A549 (cell line): ENCODE data around the gene GHRHR. TPM values are rescaled to one million over a fixed set of nuclear protein-coding genes. Genes with fewer than 3 reads are reported as not detected.
A peak's percentile ranks its signal among the peaks of the same experiment; 100 is the strongest.

Experiments used
- ATAC-seq, 2 experiments: fragments of 200-7000 bp in 1 of 2; fragments of >200 bp in 1 of 2; cut with Nextera tagmentation in 1 of 2; cut with Tn5 transposase in 1 of 2; 3 replicates each; pipeline versions ENCODE4 v1.8.0 to v1.9.1; 2018 to 2020; ENCODE audit warnings: mild to moderate bottlenecking in 1 of 2, moderate library complexity in 1 of 2
- CTCF ChIA-PET: fragments of 300-600 bp; sonication (Branson Sonifier 250); formaldehyde crosslinking; extraction: SDS; loops from one replicate; lab custom pipeline; 2021; ENCODE audit warnings: antibody characterized with exemption, inconsistent platforms; lab: Yijun Ruan, JAX
- POLR2A ChIA-PET: fragments of 350-600 bp; formaldehyde crosslinking; extraction: SDS; loops from one replicate; lab custom pipeline; 2021; ENCODE audit warnings: antibody characterized with exemption, inconsistent platforms; lab: Yijun Ruan, JAX
- DNase-seq, 2 experiments: peaks; one replicate each; pipeline versions ENCODE4 v3.0.0 to v3.0.0-alpha.2; 2011 to 2016; ENCODE audit warnings: low read depth in 1 of 2, low spot score in 1 of 2
- FAIRE-seq: peaks from 2 replicates; lab custom pipeline; 2011; peaks lifted over from hg19 to GRCh38; lab: Jason Lieb, UNC
- H3K27ac ChIP-seq, 2 experiments: fragments of >200 bp; sonication (Bioruptor Twin); formaldehyde crosslinking; 3 replicates each; pipeline ENCODE4 v1.5.1; 2016 to 2017
- H3K4me1 ChIP-seq: fragments of >200 bp; sonication (Bioruptor Twin); formaldehyde crosslinking; 3 replicates; pipeline ENCODE4 v1.6.1; 2016
- H3K4me2 ChIP-seq: fragments of >200 bp; sonication (Bioruptor Twin); formaldehyde crosslinking; 3 replicates; pipeline ENCODE4 v1.6.1; 2016
- H3K4me3 ChIP-seq: fragments of >200 bp; sonication (Bioruptor Twin); formaldehyde crosslinking; 3 replicates; pipeline ENCODE4 v1.5.1; 2016
- H3K9me3 ChIP-seq: fragments of >200 bp; sonication (Bioruptor Twin); formaldehyde crosslinking; 3 replicates; pipeline ENCODE4 v1.6.1; 2016
- CEBPB ChIP-seq, 2 experiments: fragments of >200 bp in 1 of 2; sonication (Bioruptor Twin) in 1 of 2; formaldehyde crosslinking in 1 of 2; IDR thresholded peaks; 2 replicates each; pipeline ENCODE4 v1.6.1; 2012 to 2016
- CHD2 ChIP-seq: fragments of 150-350 bp; IDR thresholded peaks from 2 replicates; pipeline ENCODE4 v1.6.1; 2014; ENCODE audit warnings: low read length; ENCODE audit not compliant: partially characterized antibody
- FOSL2 ChIP-seq, 2 experiments: fragments of 450-650 bp in 1 of 2; fragments of >200 bp in 1 of 2; sonication (Bioruptor Twin) in 1 of 2; formaldehyde crosslinking; IDR thresholded peaks; 2 replicates each; pipeline versions ENCODE4 v1.5.0 to v1.6.1; 2016 to 2020; ENCODE audit warnings: mild to moderate bottlenecking in 1 of 2, moderate library complexity in 1 of 2
- HDAC2 ChIP-seq: fragments of 200-600 bp; sonication (generic); IDR thresholded peaks from 2 replicates; pipeline ENCODE4 v1.6.1; 2016
- HOXB5 ChIP-seq: fragments of 250-450 bp; sonication (Bioruptor Pico); IDR thresholded peaks from 2 replicates; pipeline ENCODE4 v1.5.0; 2020; ENCODE audit warnings: mild to moderate bottlenecking, moderate library complexity
- JUNB ChIP-seq: fragments of >200 bp; sonication (Bioruptor Twin); formaldehyde crosslinking; IDR thresholded peaks from 2 replicates; pipeline ENCODE4 v1.6.1; 2016
- KDM1A ChIP-seq: fragments of 200-600 bp; sonication (generic); IDR thresholded peaks from 2 replicates; pipeline ENCODE4 v1.6.1; 2016; ENCODE audit warnings: low read depth, mild to moderate bottlenecking
- MAFK ChIP-seq: fragments of 450-650 bp; IDR thresholded peaks from 2 replicates; pipeline ENCODE4 v1.6.1; 2014; ENCODE audit not compliant: partially characterized antibody
- MAZ ChIP-seq: fragments of 150-350 bp; IDR thresholded peaks from 2 replicates; pipeline ENCODE4 v1.6.1; 2014; ENCODE audit warnings: antibody characterized with exemption, low read depth, low read length, borderline replicate concordance
- MYC ChIP-seq: IDR thresholded peaks from 2 replicates; pipeline ENCODE4 v1.6.1; 2012; ENCODE audit warnings: mild to moderate bottlenecking, inconsistent platforms, low read length, improper control_type of control experiment, borderline replicate concordance
- NFE2L2 ChIP-seq: fragments of 150-350 bp; conservative IDR thresholded peaks from 2 replicates; pipeline ENCODE4 v1.6.1; 2014; ENCODE audit warnings: low read length
- NPAS2 ChIP-seq: fragments of 250-450 bp; sonication (Bioruptor Pico); IDR thresholded peaks from 2 replicates; pipeline ENCODE4 v1.8.0; 2022; ENCODE audit warnings: mild to moderate bottlenecking, moderate library complexity, borderline replicate concordance
- PHF8 ChIP-seq: fragments of 200-600 bp; sonication (generic); IDR thresholded peaks from 2 replicates; pipeline ENCODE4 v1.6.1; 2016; ENCODE audit warnings: low read depth, mild to moderate bottlenecking, antibody characterized with exemption, moderate library complexity, borderline replicate concordance
- POLR2A ChIP-seq: IDR thresholded peaks from 2 replicates; pipeline ENCODE4 v1.6.1; 2012; ENCODE audit warnings: mild to moderate bottlenecking, low read length
- POLR2AphosphoS2 ChIP-seq: conservative IDR thresholded peaks from 2 replicates; pipeline ENCODE4 v1.6.1; 2012; ENCODE audit warnings: low read length, improper control_type of control experiment, inconsistent platforms
- REST ChIP-seq: fragments of 200-600 bp; sonication (generic); IDR thresholded peaks from 2 replicates; pipeline ENCODE4 v1.6.1; 2016; ENCODE audit warnings: antibody characterized with exemption, mild to moderate bottlenecking, moderate library complexity
- RNF2 ChIP-seq: fragments of 200-600 bp; sonication (generic); IDR thresholded peaks from 2 replicates; pipeline ENCODE4 v1.6.1; 2016; ENCODE audit warnings: low read depth, mild to moderate bottlenecking, antibody characterized with exemption, moderate library complexity, borderline replicate concordance
- SMC3 ChIP-seq: fragments of >200 bp; sonication (Bioruptor Twin); formaldehyde crosslinking; IDR thresholded peaks from 3 replicates; pipeline ENCODE4 v1.6.1; 2018; ENCODE audit warnings: inconsistent platforms
- ZSCAN20 ChIP-seq: fragments of 250-450 bp; sonication (Bioruptor Pico); IDR thresholded peaks from 2 replicates; pipeline ENCODE4 v1.8.0; 2022; ENCODE audit warnings: mild to moderate bottlenecking, moderate library complexity
- WGBS: methylation state at CpG from one replicate; pipeline ENCODE4 v1.1.6; 2017; ENCODE audit errors: missing lambda C conversion rate; 5-methylcytosine and 5-hydroxymethylcytosine counted together
- polyA plus RNA-seq, 4 experiments: library from polyadenylated mRNA; depleted of rRNA in 3 of 4; stranded (reverse); fragments of >200 nt; fragmentation: RNase III in 1 of 4; extraction: RNeasy Plus Mini Kit Qiagen cat#74134 plus additional on column Dnase treatment in 1 of 4; gene quantifications; 2 replicates in 3 of 4; 3 replicates in 1 of 4; pipeline ENCODE4 v1.2.3, GENCODE V29; 2011 to 2017
- TF ChIP-seq, protein P1 (sequence below): fragments of 250-450 bp; sonication (Bioruptor Pico); IDR thresholded peaks from 2 replicates; pipeline ENCODE4 v1.5.0; 2021; ENCODE audit warnings: mild to moderate bottlenecking, moderate library complexity, borderline replicate concordance
- TF ChIP-seq, protein P2 (sequence below): fragments of 250-450 bp; sonication (Bioruptor Pico); IDR thresholded peaks from 2 replicates; pipeline ENCODE4 v1.5.0; 2020; ENCODE audit warnings: low read depth, mild to moderate bottlenecking, moderate library complexity
- TF ChIP-seq, protein P3 (sequence below): fragments of >200 bp; sonication (Bioruptor Twin); formaldehyde crosslinking; IDR thresholded peaks from 2 replicates; pipeline ENCODE4 v1.6.1; 2016

The GHRHR gene
- polyA plus RNA-seq, 2 of the 4 experiments (the other 2 are of a cell fraction) = not detected

GRCh38 chr7:30988351-30989005, 24.7 kb downstream of the GHRHR start:
- ChIA-PET CTCF (interaction anchor here (0.8 to 5.4 kb wide), 4 partner anchors 10 to 135 kb away, joined by 3 to 55 read pairs (median 4); no protein-coding TSS in a partner anchor), POLR2A (no interaction called here)
- Histone ChIP-seq H3K9me3 (no peaks in the 10 kb centered on the region), H3K4me3 (no peak overlapping the region), H3K4me1 (peaks cover 11% of the 10 kb centered on the region), H3K4me2 (peak overlapping the region; percentile 48), H3K27ac (peak overlapping the region in 1 of 2 experiments; percentile 63; a peak in 3 of 6 replicates)
- FAIRE-seq = no peak
- WGBS = 42% methylated on average over 9 of the region's 19 CpGs
- peak; percentile 13 to 17; a peak in 1 of 6 replicates for ATAC-seq
- TF ChIP-seq MYC (no peak), ZSCAN20 (CRISPR knock-in tag) (no peak), CEBPB (IDR thresholded peaks at IDR 0.05) (peak; percentile 27 to 63; a peak in 2 of 4 replicates), POLR2AphosphoS2 (no peak)
- DNase-seq = peak in 1 of 2 experiments; percentile 31

DNA sequence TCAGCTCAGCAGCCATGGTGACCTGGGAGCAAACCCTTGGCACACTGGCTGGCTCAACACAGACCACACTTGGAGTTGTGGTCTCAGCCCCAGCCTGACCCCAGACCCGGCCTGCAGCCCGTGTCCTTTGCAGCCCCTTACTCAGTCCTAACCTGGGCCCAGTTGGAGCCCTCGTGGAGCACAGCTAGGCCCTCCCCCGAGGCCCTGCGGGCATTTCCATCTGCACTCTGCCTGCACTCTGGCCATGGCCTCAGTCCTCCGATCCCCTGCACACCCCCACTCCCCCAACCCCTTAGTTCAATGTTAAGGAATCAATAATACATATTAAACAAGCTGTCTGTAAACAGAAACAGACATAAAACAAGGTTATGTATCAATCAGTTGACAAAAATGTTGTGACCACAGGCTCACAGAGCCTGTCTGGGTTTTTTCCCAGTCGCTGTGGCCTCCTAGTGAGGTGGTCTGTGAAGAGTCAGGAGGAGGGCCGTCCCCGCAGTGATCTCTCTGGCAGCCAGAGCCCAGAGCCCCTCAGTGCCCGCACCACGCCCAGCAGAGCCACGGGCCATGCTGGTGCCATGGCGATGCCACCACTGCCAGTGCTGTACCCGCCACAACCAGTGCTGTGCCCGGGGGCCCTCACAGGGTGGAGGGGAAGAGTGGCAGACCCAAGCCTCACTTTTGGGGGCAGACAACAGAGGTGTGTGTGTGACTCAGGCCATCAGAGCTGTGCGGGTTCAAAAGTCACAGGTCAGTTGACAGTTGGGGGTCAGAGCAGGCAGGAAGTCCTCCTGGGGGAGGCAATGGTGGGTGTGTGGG, 25.5 kb downstream of the GHRHR start:
- 63% methylated on average over 14 of the region's 16 CpGs for WGBS
- POLR2A ChIA-PET = no interaction called here
- Histone ChIP-seq H3K4me2 (peak overlapping the region; percentile 48), H3K27ac (peak overlapping the region in 1 of 2 experiments; percentile 63; a peak in 2 of 6 replicates), H3K9me3 (no peaks in the 10 kb centered on the region), H3K4me3 (no peak overlapping the region), H3K4me1 (peaks cover 11% of the 10 kb centered on the region)
- no peak for TF ChIP-seq JUNB
- TF ChIP-seq NPAS2 (CRISPR knock-in tag) = no peak
- TF ChIP-seq, protein P1, sequence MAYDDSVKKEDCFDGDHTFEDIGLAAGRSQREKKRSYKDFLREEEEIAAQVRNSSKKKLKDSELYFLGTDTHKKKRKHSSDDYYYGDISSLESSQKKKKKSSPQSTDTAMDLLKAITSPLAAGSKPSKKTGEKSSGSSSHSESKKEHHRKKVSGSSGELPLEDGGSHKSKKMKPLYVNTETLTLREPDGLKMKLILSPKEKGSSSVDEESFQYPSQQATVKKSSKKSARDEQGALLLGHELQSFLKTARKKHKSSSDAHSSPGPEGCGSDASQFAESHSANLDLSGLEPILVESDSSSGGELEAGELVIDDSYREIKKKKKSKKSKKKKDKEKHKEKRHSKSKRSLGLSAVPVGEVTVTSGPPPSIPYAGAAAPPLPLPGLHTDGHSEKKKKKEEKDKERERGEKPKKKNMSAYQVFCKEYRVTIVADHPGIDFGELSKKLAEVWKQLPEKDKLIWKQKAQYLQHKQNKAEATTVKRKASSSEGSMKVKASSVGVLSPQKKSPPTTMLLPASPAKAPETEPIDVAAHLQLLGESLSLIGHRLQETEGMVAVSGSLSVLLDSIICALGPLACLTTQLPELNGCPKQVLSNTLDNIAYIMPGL (CRISPR knock-in tag) = no peak
- TF ChIP-seq POLR2A = no peak
- TF ChIP-seq, protein P2, sequence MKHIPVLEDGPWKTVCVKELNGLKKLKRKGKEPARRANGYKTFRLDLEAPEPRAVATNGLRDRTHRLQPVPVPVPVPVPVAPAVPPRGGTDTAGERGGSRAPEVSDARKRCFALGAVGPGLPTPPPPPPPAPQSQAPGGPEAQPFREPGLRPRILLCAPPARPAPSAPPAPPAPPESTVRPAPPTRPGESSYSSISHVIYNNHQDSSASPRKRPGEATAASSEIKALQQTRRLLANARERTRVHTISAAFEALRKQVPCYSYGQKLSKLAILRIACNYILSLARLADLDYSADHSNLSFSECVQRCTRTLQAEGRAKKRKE = no peak
- TF ChIP-seq KDM1A = no peak
- TF ChIP-seq, protein P3, sequence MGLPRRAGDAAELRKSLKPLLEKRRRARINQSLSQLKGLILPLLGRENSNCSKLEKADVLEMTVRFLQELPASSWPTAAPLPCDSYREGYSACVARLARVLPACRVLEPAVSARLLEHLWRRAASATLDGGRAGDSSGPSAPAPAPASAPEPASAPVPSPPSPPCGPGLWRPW = no peak
- TF ChIP-seq REST = no peak
- TF ChIP-seq NFE2L2 = no peak
- no peak for TF ChIP-seq PHF8
- no peak for TF ChIP-seq POLR2AphosphoS2
- TF ChIP-seq HDAC2 = no peak
- TF ChIP-seq HOXB5 = no peak
- no peak for TF ChIP-seq RNF2
- TF ChIP-seq MAZ = no peak
- no peak for TF ChIP-seq SMC3
- no peak for TF ChIP-seq FOSL2 (IDR thresholded peaks at IDR 0.05)
- no peak for TF ChIP-seq FOSL2 (CRISPR knock-in tag; IDR thresholded peaks at IDR 0.05)
- no peak for TF ChIP-seq MAFK
- no peak for TF ChIP-seq MYC
- no peak for TF ChIP-seq CHD2
- CTCF ChIA-PET = interaction anchor here (0.8 to 5.4 kb wide), 6 partner anchors 10 to 145 kb away, joined by 3 to 55 read pairs (median 4); no protein-coding TSS in a partner anchor
- no peak for ATAC-seq
- FAIRE-seq = no peak
- no peak for DNase-seq
